HEK293 (cell line): ENCODE results near the gene EML1.

Experiments
- CTCF ChIA-PET: fragments of 350-600 bp; formaldehyde crosslinking; extraction: SDS; loops from one replicate; lab custom pipeline; 2021; ENCODE audit warnings: antibody characterized with exemption; lab: Yijun Ruan, JAX
- POLR2A ChIA-PET: fragments of 300-600 bp; formaldehyde crosslinking; extraction: SDS; loops from one replicate; lab custom pipeline; 2020; ENCODE audit warnings: antibody characterized with exemption, inconsistent platforms; lab: Yijun Ruan, JAX
- H3K27ac ChIP-seq: fragments of 200-500 bp; sonication (Bioruptor generic); 2 replicates; pipeline ENCODE4 v1.5.1; 2014; ENCODE audit warnings: low read depth, low read length, control low read depth, inconsistent platforms; ENCODE audit errors: extremely low read depth
- H3K36me3 ChIP-seq, 2 experiments: fragments of 200-500 bp in 1 of 2; sonication (Bioruptor generic) in 1 of 2; 1 replicate in 1 of 2; 2 replicates in 1 of 2; pipeline ENCODE4 v1.5.1; 2014 to 2017; ENCODE audit warnings: inconsistent platforms in 2 of 2, low read length in 2 of 2; ENCODE audit not compliant: control insufficient read depth in 2 of 2, insufficient read depth in 1 of 2
- H3K4me1 ChIP-seq: fragments of 200-500 bp; sonication (Bioruptor generic); 2 replicates; pipeline ENCODE4 v1.5.1; 2014; ENCODE audit warnings: mild to moderate bottlenecking, low read length, inconsistent platforms; ENCODE audit not compliant: control insufficient read depth, insufficient read depth
- H3K4me3 ChIP-seq: 2 replicates; pipeline ENCODE4 v1.5.1; 2011; ENCODE audit warnings: low read depth, mild to moderate bottlenecking, control low read depth, low read length, moderate library complexity
- H3K9me3 ChIP-seq: fragments of 200-500 bp; sonication (Bioruptor generic); 2 replicates; pipeline ENCODE4 v1.5.1; 2014; ENCODE audit warnings: low read depth, low read length, inconsistent platforms; ENCODE audit not compliant: control insufficient read depth, insufficient read depth
- EGR2 ChIP-seq: fragments of 450-650 bp; formaldehyde crosslinking; IDR thresholded peaks from 2 replicates; pipeline ENCODE4 v1.5.1; 2016; ENCODE audit warnings: low read depth, missing biosample characterization, missing genetic modification characterization
- FEZF1 ChIP-seq: fragments of 450-650 bp; formaldehyde crosslinking; IDR thresholded peaks from 2 replicates; pipeline ENCODE4 v1.5.1; 2016; ENCODE audit warnings: missing biosample characterization, missing genetic modification characterization
- GLIS1 ChIP-seq: fragments of 450-650 bp; formaldehyde crosslinking; IDR thresholded peaks from 2 replicates; pipeline ENCODE4 v1.5.1; 2016; ENCODE audit warnings: missing biosample characterization, missing genetic modification characterization
- KLF9 ChIP-seq: fragments of 450-650 bp; formaldehyde crosslinking; IDR thresholded peaks from 2 replicates; pipeline ENCODE4 v1.5.1; 2016; ENCODE audit warnings: missing biosample characterization, missing genetic modification characterization, low read depth
- MEIS1 ChIP-seq: sonication (generic); formaldehyde crosslinking; IDR thresholded peaks from 2 replicates; pipeline ENCODE4 v1.8.1; 2022; ENCODE audit warnings: missing genetic modification reagents, mild to moderate bottlenecking, borderline replicate concordance
- ZBTB17 ChIP-seq: fragments of 450-650 bp; formaldehyde crosslinking; IDR thresholded peaks from 2 replicates; pipeline ENCODE4 v1.5.1; 2016; ENCODE audit warnings: missing biosample characterization, missing genetic modification characterization
- ZBTB8A ChIP-seq: fragments of 450-650 bp; formaldehyde crosslinking; IDR thresholded peaks from 2 replicates; pipeline ENCODE4 v1.5.1; 2016; ENCODE audit warnings: missing biosample characterization, missing genetic modification characterization
- ZFHX2 ChIP-seq: fragments of 450-650 bp; formaldehyde crosslinking; conservative IDR thresholded peaks from 2 replicates; pipeline ENCODE4 v1.5.1; 2016; ENCODE audit warnings: missing biosample characterization, missing genetic modification characterization
- ZFP3 ChIP-seq: fragments of 450-650 bp; formaldehyde crosslinking; IDR thresholded peaks from 2 replicates; pipeline ENCODE4 v1.5.1; 2016; ENCODE audit warnings: low read depth, missing biosample characterization, missing genetic modification characterization
- ZIC2 ChIP-seq: fragments of 450-650 bp; formaldehyde crosslinking; IDR thresholded peaks from 2 replicates; pipeline ENCODE4 v1.5.1; 2016; ENCODE audit warnings: missing biosample characterization, missing genetic modification characterization
- ZNF121 ChIP-seq: fragments of 450-650 bp; formaldehyde crosslinking; IDR thresholded peaks from 2 replicates; pipeline ENCODE4 v1.5.1; 2016; ENCODE audit warnings: missing biosample characterization, missing genetic modification characterization
- ZNF146 ChIP-seq: fragments of 450-650 bp; formaldehyde crosslinking; IDR thresholded peaks from 2 replicates; pipeline ENCODE4 v1.5.1; 2016; ENCODE audit warnings: missing biosample characterization, missing genetic modification characterization
- ZNF155 ChIP-seq: fragments of 450-650 bp; formaldehyde crosslinking; IDR thresholded peaks from 2 replicates; pipeline ENCODE4 v1.5.1; 2016; ENCODE audit warnings: missing biosample characterization, missing genetic modification characterization
- ZNF157 ChIP-seq: fragments of 450-650 bp; formaldehyde crosslinking; IDR thresholded peaks from 2 replicates; pipeline ENCODE4 v1.5.1; 2016; ENCODE audit warnings: missing biosample characterization, missing genetic modification characterization
- ZNF214 ChIP-seq: fragments of 450-650 bp; formaldehyde crosslinking; IDR thresholded peaks from 2 replicates; pipeline ENCODE4 v1.5.1; 2017; ENCODE audit warnings: missing biosample characterization, mild to moderate bottlenecking, missing genetic modification characterization, borderline replicate concordance
- ZNF274 ChIP-seq, 2 experiments: fragments of 200-500 bp in 1 of 2; fragments of 450-650 bp in 1 of 2; sonication (Bioruptor generic) in 1 of 2; formaldehyde crosslinking in 1 of 2; IDR thresholded peaks; 2 replicates each; pipeline versions ENCODE4 v1.5.1 to v1.6.1; 2014 to 2016; ENCODE audit warnings: borderline replicate concordance in 1 of 2, inconsistent platforms in 1 of 2, low read length in 1 of 2, missing biosample characterization in 1 of 2, missing genetic modification characterization in 1 of 2
- ZNF354C ChIP-seq: fragments of 450-650 bp; formaldehyde crosslinking; IDR thresholded peaks from 2 replicates; pipeline ENCODE4 v1.5.1; 2016; ENCODE audit warnings: missing biosample characterization, missing genetic modification characterization, low read depth, borderline replicate concordance
- ZNF423 ChIP-seq: fragments of 450-650 bp; formaldehyde crosslinking; IDR thresholded peaks from 2 replicates; pipeline ENCODE4 v1.5.1; 2016; ENCODE audit warnings: missing biosample characterization, missing genetic modification characterization
- ZNF473 ChIP-seq: fragments of 450-650 bp; formaldehyde crosslinking; IDR thresholded peaks from 2 replicates; pipeline ENCODE4 v1.5.1; 2017; ENCODE audit warnings: missing biosample characterization, missing genetic modification characterization
- ZNF510 ChIP-seq: fragments of 450-650 bp; formaldehyde crosslinking; IDR thresholded peaks from 2 replicates; pipeline ENCODE4 v1.5.1; 2018; ENCODE audit warnings: mild to moderate bottlenecking, missing genetic modification characterization, missing biosample characterization; ENCODE audit not compliant: insufficient replicate concordance
- ZNF660 ChIP-seq: fragments of 450-650 bp; IDR thresholded peaks from 2 replicates; pipeline ENCODE4 v1.5.1; 2018; ENCODE audit warnings: missing biosample characterization, mild to moderate bottlenecking, missing genetic modification characterization
- ZSCAN30 ChIP-seq: fragments of 450-650 bp; IDR thresholded peaks from 2 replicates; pipeline ENCODE4 v1.5.1; 2018; ENCODE audit warnings: missing biosample characterization, mild to moderate bottlenecking, missing genetic modification characterization, moderate library complexity
- TF ChIP-seq, protein P1 (sequence below): fragments of 450-650 bp; formaldehyde crosslinking; IDR thresholded peaks from 2 replicates; pipeline ENCODE4 v1.5.1; 2016; ENCODE audit warnings: missing biosample characterization, missing genetic modification characterization
- TF ChIP-seq, protein P2 (sequence below): fragments of 450-650 bp; formaldehyde crosslinking; IDR thresholded peaks from 2 replicates; pipeline ENCODE4 v1.5.1; 2016; ENCODE audit warnings: missing biosample characterization, missing genetic modification characterization
- TF ChIP-seq, protein P3 (sequence below): fragments of 450-650 bp; formaldehyde crosslinking; IDR thresholded peaks from 2 replicates; pipeline ENCODE4; 2016; ENCODE audit warnings: missing biosample characterization, missing genetic modification characterization
- TF ChIP-seq, protein P4 (sequence below): fragments of 450-650 bp; formaldehyde crosslinking; IDR thresholded peaks from 2 replicates; pipeline ENCODE4 v1.5.1; 2016; ENCODE audit warnings: missing biosample characterization, missing genetic modification characterization, low read depth
- TF ChIP-seq, protein P5 (sequence below): fragments of 450-650 bp; formaldehyde crosslinking; IDR thresholded peaks from 2 replicates; pipeline ENCODE4 v1.5.1; 2016; ENCODE audit warnings: missing biosample characterization, missing genetic modification characterization
- TF ChIP-seq, protein P6 (sequence below): fragments of 450-650 bp; formaldehyde crosslinking; optimal IDR thresholded peaks from 2 replicates; pipeline ENCODE3; 2016; ENCODE audit warnings: missing biosample characterization, mild to moderate bottlenecking, missing genetic modification characterization

The EML1 gene

DNA sequence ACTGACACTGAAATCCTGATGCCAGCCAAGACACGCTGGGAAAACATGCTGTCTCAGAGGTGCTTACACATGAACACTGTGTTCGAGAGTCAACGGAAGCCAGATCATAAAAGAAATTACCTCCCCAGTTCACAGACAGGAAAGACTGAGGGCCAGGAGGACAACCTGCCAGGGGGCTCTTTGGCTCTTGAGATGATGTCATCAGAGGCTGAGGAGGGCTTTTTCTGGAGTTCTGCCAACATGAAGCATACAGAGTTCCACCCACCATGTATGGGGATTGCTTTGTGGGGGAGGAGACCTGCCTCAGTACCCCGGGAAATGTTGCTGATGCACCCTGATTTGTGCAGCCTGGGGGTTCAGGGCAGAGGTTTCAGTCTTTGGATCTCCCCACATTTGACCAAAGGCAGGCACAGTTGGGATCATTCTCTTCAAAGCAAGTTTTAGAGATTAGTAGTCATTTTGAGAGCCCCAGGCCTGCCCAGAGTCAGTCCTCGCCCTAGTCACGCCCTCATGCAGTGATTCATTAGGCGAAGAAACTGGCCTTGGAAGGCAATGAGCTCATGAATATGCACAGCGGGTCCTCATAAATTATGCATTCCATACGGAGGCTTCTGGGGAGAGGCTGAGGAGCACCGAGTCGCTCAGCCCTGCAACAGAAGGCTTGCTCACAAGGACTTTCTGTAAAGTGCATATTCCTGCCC lies 34.9 kb upstream of the EML1 start:
- H3K36me3 ChIP-seq: no peaks in the 10 kb centered on the region
- no peak overlapping the region for H3K4me3 ChIP-seq
- CTCF ChIA-PET: interaction anchor here (0.6 kb wide), 1 partner anchor 21 kb away, joined by 4 read pairs; no protein-coding TSS in a partner anchor
- H3K4me1 ChIP-seq: no peaks in the 10 kb centered on the region
- H3K9me3 ChIP-seq: no peaks in the 10 kb centered on the region
- POLR2A ChIA-PET: no interaction called here
- no peak overlapping the region for H3K27ac ChIP-seq
- no peak for TF ChIP-seq ZNF274 (IDR thresholded peaks at IDR 0.05; ENCODE audit: low read length)
- TF ChIP-seq ZNF274 (tag by site-specific recombination; IDR thresholded peaks at IDR 0.05; ENCODE audit: borderline replicate concordance): no peak
- no peak for TF ChIP-seq MEIS1 (CRISPR knock-in tag)
- TF ChIP-seq, protein P1, sequence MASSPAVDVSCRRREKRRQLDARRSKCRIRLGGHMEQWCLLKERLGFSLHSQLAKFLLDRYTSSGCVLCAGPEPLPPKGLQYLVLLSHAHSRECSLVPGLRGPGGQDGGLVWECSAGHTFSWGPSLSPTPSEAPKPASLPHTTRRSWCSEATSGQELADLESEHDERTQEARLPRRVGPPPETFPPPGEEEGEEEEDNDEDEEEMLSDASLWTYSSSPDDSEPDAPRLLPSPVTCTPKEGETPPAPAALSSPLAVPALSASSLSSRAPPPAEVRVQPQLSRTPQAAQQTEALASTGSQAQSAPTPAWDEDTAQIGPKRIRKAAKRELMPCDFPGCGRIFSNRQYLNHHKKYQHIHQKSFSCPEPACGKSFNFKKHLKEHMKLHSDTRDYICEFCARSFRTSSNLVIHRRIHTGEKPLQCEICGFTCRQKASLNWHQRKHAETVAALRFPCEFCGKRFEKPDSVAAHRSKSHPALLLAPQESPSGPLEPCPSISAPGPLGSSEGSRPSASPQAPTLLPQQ (tag by site-specific recombination): no peak
- TF ChIP-seq, protein P2, sequence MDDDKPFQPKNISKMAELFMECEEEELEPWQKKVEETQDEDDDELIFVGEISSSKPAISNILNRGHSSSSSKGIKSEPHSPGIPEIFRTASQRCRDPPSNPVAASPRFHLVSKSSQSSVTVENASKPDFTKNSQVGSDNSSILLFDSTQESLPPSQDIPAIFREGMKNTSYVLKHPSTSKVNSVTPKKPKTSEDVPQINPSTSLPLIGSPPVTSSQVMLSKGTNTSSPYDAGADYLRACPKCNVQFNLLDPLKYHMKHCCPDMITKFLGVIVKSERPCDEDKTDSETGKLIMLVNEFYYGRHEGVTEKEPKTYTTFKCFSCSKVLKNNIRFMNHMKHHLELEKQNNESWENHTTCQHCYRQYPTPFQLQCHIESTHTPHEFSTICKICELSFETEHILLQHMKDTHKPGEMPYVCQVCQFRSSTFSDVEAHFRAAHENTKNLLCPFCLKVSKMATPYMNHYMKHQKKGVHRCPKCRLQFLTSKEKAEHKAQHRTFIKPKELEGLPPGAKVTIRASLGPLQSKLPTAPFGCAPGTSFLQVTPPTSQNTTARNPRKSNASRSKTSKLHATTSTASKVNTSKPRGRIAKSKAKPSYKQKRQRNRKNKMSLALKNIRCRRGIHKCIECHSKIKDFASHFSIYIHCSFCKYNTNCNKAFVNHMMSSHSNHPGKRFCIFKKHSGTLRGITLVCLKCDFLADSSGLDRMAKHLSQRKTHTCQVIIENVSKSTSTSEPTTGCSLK (tag by site-specific recombination): no peak
- TF ChIP-seq ZNF214 (tag by site-specific recombination): no peak
- TF ChIP-seq, protein P3, sequence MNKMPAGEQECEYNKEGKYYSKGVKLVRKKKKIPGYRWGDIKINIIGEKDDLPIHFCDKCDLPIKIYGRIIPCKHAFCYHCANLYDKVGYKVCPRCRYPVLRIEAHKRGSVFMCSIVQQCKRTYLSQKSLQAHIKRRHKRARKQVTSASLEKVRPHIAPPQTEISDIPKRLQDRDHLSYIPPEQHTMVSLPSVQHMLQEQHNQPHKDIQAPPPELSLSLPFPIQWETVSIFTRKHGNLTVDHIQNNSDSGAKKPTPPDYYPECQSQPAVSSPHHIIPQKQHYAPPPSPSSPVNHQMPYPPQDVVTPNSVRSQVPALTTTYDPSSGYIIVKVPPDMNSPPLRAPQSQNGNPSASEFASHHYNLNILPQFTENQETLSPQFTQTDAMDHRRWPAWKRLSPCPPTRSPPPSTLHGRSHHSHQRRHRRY (tag by site-specific recombination): no peak
- TF ChIP-seq ZNF510 (tag by site-specific recombination): no peak
- TF ChIP-seq, protein P4, sequence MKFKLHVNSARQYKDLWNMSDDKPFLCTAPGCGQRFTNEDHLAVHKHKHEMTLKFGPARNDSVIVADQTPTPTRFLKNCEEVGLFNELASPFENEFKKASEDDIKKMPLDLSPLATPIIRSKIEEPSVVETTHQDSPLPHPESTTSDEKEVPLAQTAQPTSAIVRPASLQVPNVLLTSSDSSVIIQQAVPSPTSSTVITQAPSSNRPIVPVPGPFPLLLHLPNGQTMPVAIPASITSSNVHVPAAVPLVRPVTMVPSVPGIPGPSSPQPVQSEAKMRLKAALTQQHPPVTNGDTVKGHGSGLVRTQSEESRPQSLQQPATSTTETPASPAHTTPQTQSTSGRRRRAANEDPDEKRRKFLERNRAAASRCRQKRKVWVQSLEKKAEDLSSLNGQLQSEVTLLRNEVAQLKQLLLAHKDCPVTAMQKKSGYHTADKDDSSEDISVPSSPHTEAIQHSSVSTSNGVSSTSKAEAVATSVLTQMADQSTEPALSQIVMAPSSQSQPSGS (tag by site-specific recombination): peak; percentile 50; the same call in 1 of the 2 replicates
- no peak for TF ChIP-seq KLF9
- peak; percentile 34; the same call in 1 of the 2 replicates for TF ChIP-seq EGR2
- TF ChIP-seq, protein P5, sequence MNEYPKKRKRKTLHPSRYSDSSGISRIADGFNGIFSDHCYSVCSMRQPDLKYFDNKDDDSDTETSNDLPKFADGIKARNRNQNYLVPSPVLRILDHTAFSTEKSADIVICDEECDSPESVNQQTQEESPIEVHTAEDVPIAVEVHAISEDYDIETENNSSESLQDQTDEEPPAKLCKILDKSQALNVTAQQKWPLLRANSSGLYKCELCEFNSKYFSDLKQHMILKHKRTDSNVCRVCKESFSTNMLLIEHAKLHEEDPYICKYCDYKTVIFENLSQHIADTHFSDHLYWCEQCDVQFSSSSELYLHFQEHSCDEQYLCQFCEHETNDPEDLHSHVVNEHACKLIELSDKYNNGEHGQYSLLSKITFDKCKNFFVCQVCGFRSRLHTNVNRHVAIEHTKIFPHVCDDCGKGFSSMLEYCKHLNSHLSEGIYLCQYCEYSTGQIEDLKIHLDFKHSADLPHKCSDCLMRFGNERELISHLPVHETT (tag by site-specific recombination): no peak
- no peak for TF ChIP-seq ZNF473 (tag by site-specific recombination)
- TF ChIP-seq, protein P6, sequence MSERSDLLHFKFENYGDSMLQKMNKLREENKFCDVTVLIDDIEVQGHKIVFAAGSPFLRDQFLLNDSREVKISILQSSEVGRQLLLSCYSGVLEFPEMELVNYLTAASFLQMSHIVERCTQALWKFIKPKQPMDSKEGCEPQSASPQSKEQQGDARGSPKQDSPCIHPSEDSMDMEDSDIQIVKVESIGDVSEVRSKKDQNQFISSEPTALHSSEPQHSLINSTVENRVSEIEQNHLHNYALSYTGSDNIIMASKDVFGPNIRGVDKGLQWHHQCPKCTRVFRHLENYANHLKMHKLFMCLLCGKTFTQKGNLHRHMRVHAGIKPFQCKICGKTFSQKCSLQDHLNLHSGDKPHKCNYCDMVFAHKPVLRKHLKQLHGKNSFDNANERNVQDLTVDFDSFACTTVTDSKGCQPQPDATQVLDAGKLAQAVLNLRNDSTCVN: no peak
- TF ChIP-seq ZSCAN30 (tag by site-specific recombination): no peak
- peak; percentile 67 for TF ChIP-seq ZBTB8A (tag by site-specific recombination)
- TF ChIP-seq GLIS1 (tag by site-specific recombination): peak; percentile 47; the same call in 1 of the 2 replicates
- TF ChIP-seq ZFP3 (tag by site-specific recombination): no peak
- TF ChIP-seq ZBTB17: peak; percentile 60
- peak; percentile 66 for TF ChIP-seq ZFHX2 (tag by site-specific recombination)
- no peak for TF ChIP-seq ZNF146
- TF ChIP-seq ZNF155 (tag by site-specific recombination): no peak
- no peak for TF ChIP-seq ZNF157 (tag by site-specific recombination)
- no peak for TF ChIP-seq FEZF1 (tag by site-specific recombination)
- no peak for TF ChIP-seq ZNF660 (tag by site-specific recombination)
- no peak for TF ChIP-seq ZIC2 (tag by site-specific recombination)
- no peak for TF ChIP-seq ZNF121 (tag by site-specific recombination)
- TF ChIP-seq ZNF354C: no peak
- no peak for TF ChIP-seq ZNF423
